ENCODE data around the gene CDS1. TPM values are rescaled to one million over a fixed set of nuclear protein-coding genes. Genes with fewer than 3 reads are reported as not detected.

Gene CDS1
- total RNA-seq, 1 experiment from 2014 or later, result 16.1 TPM

DNA sequence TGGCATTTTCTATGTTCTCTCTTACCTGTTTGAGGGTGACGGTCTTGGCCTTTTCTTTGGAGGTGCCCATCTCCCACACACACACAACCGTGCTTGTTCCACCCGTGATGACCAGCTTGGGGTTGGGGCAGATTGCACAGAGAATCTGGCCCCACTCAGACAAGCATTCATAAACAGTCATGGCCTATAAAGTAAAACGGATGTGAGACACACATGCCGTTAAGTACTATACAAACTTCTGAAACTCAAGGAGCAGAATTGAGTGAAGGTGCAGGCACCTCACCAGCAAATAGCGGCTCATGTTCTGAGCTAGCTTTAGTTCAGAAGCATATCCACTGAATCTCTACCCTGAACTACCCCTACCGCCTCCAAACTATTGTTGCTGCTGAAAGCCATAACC is 107.6 kb downstream of the CDS1 start:
- H3K27ac ChIP-seq (ENCODE audit: low read length), result peak overlapping the region; percentile 83
- ChIA-PET CTCF (no interaction called here), POLR2A (no interaction called here)
- no peak for TF ChIP-seq TCF7L2 (IDR thresholded peaks at IDR 0.05; ENCODE audit: low read depth, low read length)
- TF ChIP-seq POLR2AphosphoS5 (IDR thresholded peaks at IDR 0.05; ENCODE audit: low read depth, low read length), result no peak
- TF ChIP-seq, protein P1, sequence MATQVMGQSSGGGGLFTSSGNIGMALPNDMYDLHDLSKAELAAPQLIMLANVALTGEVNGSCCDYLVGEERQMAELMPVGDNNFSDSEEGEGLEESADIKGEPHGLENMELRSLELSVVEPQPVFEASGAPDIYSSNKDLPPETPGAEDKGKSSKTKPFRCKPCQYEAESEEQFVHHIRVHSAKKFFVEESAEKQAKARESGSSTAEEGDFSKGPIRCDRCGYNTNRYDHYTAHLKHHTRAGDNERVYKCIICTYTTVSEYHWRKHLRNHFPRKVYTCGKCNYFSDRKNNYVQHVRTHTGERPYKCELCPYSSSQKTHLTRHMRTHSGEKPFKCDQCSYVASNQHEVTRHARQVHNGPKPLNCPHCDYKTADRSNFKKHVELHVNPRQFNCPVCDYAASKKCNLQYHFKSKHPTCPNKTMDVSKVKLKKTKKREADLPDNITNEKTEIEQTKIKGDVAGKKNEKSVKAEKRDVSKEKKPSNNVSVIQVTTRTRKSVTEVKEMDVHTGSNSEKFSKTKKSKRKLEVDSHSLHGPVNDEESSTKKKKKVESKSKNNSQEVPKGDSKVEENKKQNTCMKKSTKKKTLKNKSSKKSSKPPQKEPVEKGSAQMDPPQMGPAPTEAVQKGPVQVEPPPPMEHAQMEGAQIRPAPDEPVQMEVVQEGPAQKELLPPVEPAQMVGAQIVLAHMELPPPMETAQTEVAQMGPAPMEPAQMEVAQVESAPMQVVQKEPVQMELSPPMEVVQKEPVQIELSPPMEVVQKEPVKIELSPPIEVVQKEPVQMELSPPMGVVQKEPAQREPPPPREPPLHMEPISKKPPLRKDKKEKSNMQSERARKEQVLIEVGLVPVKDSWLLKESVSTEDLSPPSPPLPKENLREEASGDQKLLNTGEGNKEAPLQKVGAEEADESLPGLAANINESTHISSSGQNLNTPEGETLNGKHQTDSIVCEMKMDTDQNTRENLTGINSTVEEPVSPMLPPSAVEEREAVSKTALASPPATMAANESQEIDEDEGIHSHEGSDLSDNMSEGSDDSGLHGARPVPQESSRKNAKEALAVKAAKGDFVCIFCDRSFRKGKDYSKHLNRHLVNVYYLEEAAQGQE (IDR thresholded peaks at IDR 0.05; ENCODE audit: insufficient read depth in 1 of 2, low read depth in 2 of 2, low read length in 1 of 2), result no peak
- no peak for TF ChIP-seq SIN3A (IDR thresholded peaks at IDR 0.05; ENCODE audit: borderline replicate concordance, insufficient read depth, low read depth, low read length)
- TF ChIP-seq CTCF (IDR thresholded peaks at IDR 0.05), result no peak
- H3K4me3 ChIP-seq (ENCODE audit: low read depth in 2 of 2, low read length in 2 of 2), result no peak overlapping the region
- ATAC-seq, result no peak
- intact Hi-C loops (cut with micrococcal nuclease; ENCODE audit: unreplicated experiment) (no loop called here), in situ Hi-C loops (cut with HindIII; ENCODE audit: low pct_unique_long_range_greater_than_20kb, low sequenced_read_pairs) (no loop called here)
- H3K27me3 ChIP-seq (ENCODE audit: control insufficient read depth, insufficient read depth, low read length), result no peaks in the 10 kb centered on the region
- BruUV-seq (replicated peaks), result no TSS peak
- H3K9me3 ChIP-seq (ENCODE audit: control insufficient read depth, insufficient read depth, low read depth, low read length), result no peaks in the 10 kb centered on the region
- no peak for DNase-seq (ENCODE audit: low read depth, low spot score)
- peaks cover 20% of the 10 kb centered on the region for H3K4me1 ChIP-seq (ENCODE audit: control insufficient read depth, insufficient read depth, low read length)
- peaks cover 5% of the 10 kb centered on the region; the same call in 1 of the 2 replicates for H3K36me3 ChIP-seq (ENCODE audit: control insufficient read depth, insufficient read depth, low read length)

DNA sequence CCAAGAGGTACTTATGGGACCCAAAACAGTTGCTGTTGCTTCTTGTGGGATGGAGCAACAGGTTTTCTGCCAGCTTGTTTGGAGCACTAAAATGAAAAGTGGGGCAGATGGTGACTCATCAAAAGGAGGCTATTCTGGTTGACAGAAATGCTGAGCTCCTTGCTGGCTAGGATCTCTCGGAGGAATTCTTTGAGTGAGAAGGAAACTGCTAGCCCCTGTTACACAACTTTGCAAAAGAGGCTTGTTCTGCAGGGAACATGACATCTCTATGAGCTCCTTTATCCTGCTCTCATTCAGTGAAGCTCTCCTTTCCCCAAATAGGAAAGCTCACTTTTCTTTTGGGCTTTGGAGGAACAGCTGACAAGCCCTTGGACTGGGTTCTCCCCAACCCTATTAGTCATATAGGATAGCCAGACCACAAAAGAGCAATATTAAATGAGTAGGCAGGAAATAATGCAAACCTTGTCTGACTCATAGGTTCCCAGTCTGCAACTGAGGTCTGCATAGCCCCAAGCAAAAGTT is 108.3 kb downstream of the CDS1 start:
- H3K36me3 ChIP-seq (ENCODE audit: control insufficient read depth, insufficient read depth, low read length), result peaks cover 9% of the 10 kb centered on the region; the same call in 1 of the 2 replicates
- in situ Hi-C loops (cut with HindIII; ENCODE audit: low pct_unique_long_range_greater_than_20kb, low sequenced_read_pairs) (no loop called here), intact Hi-C loops (cut with micrococcal nuclease; ENCODE audit: unreplicated experiment) (no loop called here)
- POLR2A ChIA-PET, result no interaction called here
- no peaks in the 10 kb centered on the region for H3K27me3 ChIP-seq (ENCODE audit: control insufficient read depth, insufficient read depth, low read length)
- TF ChIP-seq CTCF (IDR thresholded peaks at IDR 0.05) (no peak), TCF7L2 (IDR thresholded peaks at IDR 0.05; ENCODE audit: low read depth, low read length) (peak; percentile 62; the same call in 1 of the 2 replicates), POLR2AphosphoS5 (IDR thresholded peaks at IDR 0.05; ENCODE audit: low read depth, low read length) (0 out of 2 replicates have a peak, but pooled peaks have one; percentile 36)
- CTCF ChIA-PET, result no interaction called here
- DNase-seq (ENCODE audit: low read depth, low spot score) (peak; percentile 89), ATAC-seq (peak; percentile 98)
- H3K4me1 ChIP-seq (ENCODE audit: control insufficient read depth, insufficient read depth, low read length), result peaks cover 23% of the 10 kb centered on the region
- peak overlapping the region; percentile 83 for H3K27ac ChIP-seq (ENCODE audit: low read length)
- no TSS peak for BruUV-seq (replicated peaks)
- peak overlapping the region in 1 of 2 experiments; percentile 13; a peak in 1 of 4 replicates for H3K4me3 ChIP-seq (ENCODE audit: low read depth in 2 of 2, low read length in 2 of 2)
- no peaks in the 10 kb centered on the region for H3K9me3 ChIP-seq (ENCODE audit: control insufficient read depth, insufficient read depth, low read depth, low read length)
